ENCODE results near the gene IGFBPL1.

Gene IGFBPL1

DNA sequence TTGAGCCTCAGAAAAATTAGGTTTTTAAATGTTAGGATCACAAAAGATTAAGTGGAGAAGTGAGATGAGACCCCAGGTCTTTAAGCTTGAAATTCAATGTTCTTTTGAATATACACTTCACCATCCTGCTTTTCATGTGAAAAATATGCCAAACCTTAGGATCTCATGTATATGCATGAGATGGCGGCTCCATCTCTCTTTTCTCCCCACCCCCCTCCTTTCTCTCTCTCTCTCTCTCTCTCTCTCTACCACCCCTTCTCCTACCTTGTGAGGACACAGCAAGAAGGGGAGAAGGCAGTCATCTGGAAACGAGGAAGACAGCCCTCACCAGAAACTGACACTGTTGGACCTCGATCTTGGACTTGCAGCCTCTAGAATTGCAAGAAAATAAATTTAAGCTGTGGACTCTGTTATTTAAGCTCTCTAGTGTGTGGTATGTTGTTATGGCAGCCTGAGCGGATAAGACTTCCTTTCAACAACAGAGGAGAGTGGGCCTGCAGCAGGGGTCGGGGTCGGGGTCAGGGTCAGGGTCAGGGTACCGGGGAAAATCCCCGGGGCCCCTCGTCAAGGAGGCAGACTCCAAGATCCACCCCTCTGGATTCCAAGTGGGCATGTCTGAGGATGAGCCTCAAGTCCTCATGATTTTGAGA is 48.1 kb downstream of the IGFBPL1 start:
- no peak for DNase-seq

- no peak for DNase-seq
Measured at GRCh38 chr9:38375572-38375963, 48.7 kb downstream of the IGFBPL1 start.

- no peak for DNase-seq
Measured at GRCh38 chr9:38374847-38375571, 49.2 kb downstream of the IGFBPL1 start.

DNA sequence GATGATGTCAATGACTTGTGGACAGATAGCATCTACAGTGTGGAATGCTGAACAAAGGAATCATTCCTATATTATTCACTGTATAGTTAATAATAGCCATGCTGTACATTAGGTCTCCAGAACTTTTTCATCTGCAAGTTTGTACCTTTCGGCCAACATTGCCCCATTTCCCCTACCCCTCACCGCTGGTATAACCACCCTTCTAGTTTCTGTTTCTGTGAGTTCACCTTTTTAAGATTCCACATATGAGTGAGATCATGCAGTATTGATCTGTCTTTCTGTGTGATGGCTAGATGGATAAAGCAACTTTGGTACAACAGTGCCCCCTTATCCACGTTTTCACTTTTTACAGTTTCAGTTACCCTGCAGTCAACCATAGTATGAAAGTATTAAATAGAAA is 50.6 kb downstream of the IGFBPL1 start:
- DNase-seq = no peak

- DNase-seq = peak; percentile 21
Measured at GRCh38 chr9:38372762-38373619, 51.3 kb downstream of the IGFBPL1 start.

- peak; percentile 79 for DNase-seq
Measured at GRCh38 chr9:38371495-38371894, 52.8 kb downstream of the IGFBPL1 start.

DNA sequence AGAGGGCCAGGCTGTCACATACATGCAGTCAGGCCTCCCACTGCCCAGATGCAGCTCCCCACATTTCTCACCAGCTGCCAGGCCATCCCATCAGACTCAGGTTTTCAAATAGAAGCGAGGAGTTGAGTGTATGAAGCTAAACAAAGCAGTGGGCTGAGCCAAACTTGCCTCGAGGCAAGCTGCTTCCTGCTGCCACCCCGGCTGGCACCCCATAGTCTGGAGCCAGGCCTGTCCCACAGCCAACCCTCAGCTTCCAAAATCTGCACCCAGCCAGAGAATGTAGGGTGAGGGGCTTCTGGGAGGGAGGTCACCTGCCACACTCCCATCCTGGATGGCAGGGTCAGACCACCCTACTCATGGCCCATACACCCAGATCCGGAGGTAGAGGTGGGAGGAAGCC is 54.1 kb downstream of the IGFBPL1 start:
- DNase-seq = peak; percentile 77

DNA sequence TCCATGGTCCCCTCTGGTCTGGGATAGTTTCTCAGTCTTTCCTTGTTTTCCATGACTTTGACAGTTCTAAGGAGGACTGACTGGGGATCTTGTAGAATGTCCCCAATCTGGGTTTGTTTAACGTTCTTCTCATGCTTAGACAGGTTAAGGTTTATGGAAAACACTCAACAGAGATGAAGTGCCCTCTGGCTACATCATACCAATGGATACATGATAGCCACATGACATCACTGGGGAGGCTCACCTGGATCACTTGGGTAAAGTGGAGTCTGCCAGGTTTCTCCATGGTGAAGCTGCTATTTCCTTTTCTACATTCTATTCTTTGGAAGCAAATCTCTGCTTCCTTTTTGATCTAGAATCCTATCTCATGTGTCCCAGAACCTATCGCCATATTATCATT is 55.5 kb downstream of the IGFBPL1 start:
- DNase-seq = peak; percentile 60

- no peak for DNase-seq
Measured at GRCh38 chr9:38367898-38368297, 56.4 kb downstream of the IGFBPL1 start.

DNA sequence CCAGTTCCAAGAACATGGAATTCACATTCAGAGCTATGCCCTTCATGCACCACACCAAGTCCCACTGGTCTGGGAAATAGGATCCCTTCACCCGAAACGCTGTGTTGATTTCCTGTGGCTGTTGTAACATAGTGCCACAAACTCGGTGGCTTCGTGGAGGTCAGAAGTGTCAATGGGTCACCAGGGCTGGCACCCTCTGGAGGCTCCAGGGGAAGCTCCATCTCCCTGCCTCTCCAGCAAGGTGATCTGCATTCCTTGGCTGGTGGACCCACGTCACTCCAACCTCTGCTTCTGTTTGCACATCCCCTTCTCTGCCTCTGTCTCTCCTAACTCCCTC is 60.7 kb downstream of the IGFBPL1 start:
- DNase-seq = no peak

DNA sequence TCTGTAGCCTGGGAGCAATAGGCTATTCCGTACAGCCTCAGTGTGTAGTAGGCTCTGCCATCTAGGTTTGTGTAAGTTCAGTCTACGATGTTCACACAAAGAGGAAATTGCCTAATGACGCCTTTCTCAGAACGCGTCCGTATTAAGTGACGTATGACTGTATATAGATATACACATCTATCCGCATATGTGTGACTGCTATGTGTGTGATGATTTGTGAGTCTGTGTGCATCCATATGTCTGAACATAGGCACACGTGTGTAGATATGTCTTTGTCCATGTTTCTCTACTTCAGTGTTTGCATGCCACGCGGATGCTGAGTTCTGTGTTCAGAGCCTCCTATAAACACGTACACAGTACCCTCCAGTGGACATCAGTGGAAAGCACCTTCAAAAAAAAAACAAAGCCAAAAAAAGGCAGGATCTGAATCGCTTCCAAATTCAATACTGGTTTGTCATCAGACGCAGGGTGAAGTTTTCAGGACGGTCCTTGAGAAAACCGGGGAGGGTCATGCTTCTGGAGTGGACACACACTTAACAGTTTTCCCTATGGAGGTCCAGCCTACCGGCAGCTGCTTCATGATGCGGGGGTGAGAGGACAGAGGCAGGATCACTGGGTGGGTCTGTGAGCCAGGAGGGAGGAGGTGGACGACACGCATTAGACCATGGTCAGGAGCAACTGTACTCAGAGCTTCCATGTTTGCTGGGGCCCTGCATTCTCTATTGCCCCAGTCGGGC is 61.2 kb downstream of the IGFBPL1 start:
- DNase-seq = peak; percentile 88

GRCh38 chr9:38361473-38361850 is 62.8 kb downstream of the IGFBPL1 start:
- peak; percentile 32 for DNase-seq

DNA sequence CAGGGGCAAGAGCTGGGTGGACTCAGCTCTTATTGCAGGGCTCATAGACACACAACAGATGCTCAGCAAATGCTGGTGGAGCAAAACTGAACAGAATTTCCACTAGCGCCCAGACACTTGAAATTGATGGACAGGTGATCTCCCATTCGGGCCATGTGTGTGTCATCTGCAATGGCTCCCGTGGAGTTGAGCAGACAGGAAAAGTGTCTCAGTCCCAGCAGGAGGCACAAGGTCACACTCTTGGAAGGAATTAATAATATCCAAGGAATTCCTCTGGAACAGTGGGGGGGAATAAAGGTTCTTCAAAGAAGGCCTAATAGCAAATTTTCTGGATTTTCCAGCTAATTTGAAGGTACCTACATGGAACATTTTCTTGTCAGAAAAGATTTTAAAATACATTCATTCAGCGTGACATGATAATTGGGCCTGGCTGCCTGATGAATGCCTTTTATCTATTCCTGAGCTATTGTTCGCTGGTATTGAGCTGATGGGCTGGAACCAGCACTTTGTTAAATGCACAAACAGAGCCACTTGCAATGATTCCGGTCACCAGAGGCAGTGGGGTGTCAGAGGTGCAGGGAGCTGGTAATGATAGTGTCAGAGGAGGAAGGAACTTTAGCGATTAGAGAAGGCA is 63.3 kb downstream of the IGFBPL1 start:
- peak; percentile 43 for DNase-seq

DNA sequence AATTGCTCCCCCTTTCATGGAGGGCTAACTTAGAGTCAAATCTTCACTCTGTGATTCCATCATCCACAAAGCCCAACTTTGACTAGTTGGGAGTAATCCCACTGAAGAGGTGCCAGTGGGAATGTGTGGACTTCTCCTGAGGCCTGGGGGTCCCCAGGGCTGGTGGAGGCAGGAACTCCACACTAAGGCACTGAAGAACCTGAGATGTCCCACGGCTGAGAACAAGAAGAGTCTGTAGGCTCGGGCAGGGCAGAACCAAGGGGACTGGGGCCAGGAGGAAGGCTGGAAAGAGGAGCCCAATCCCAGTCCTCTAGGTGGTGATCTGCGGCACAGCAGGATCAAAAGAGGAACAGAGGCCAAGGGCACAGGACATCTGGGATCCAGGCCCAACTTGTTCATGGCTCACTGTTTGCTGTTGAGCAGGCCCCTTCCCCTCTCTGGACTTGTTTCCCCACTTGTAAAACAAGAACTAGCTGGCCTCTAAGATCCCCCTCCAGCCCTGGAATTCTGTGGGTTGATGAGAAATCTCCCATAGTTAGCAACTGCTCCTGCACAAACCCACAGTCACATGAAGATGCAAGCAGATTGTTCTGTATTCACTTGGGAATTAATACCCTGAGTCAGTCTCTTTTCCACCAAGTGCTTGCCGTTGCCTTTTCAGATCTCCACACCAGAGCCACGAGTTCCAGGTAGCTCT is 64.4 kb downstream of the IGFBPL1 start:
- DNase-seq = no peak

GRCh38 chr9:38359297-38359653 is 65.0 kb downstream of the IGFBPL1 start:
- DNase-seq = no peak

GRCh38 chr9:38358390-38359296 is 65.6 kb downstream of the IGFBPL1 start:
- peak; percentile 88 for DNase-seq

DNA sequence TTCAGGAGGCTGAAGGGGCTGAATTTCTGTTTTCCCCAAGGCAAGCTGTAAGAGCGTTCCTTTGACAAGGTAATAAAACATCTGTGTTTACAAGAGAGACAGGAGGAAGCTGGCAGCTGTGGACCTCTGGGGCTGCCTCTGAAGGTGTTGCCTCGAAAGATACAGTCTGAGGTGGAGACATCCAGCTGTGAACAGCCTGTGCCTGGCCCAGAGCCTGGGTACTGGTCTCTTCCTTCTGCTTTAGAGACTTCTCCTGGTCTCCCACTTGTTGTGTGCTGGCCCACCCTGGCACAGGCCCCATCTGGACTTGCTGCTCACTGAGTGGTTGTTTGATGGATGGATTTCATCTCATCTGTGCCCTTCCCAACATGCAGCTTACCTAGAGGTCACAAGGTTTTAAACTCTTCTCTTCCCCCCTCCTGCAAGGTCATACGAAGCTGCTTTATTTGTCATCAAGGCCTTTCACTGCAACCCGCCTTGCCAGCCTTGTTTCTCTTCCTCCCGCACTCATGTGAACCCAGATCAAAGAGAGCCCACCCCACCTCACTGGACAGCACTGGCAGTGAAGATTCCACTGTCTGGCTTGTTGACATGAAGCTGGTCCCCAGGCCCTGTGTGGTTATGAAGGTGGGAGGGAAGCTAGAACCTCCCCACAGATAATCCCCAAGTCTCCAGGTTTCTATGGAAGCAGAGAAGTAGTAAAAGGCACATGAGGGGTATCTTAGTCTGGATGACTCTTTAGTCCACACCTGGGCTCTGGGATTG is 66.7 kb downstream of the IGFBPL1 start:
- peak; percentile 87 for DNase-seq

GRCh38 chr9:38356851-38357250 is 67.4 kb downstream of the IGFBPL1 start:
- DNase-seq = no peak
